ENCODE data around the gene GSTP1.

- no peak for TF ChIP-seq CTCF (IDR thresholded peaks at IDR 0.05)
- TF ChIP-seq POLR2A (IDR thresholded peaks at IDR 0.05) = no peak
Measured at GRCh38 chr11:67616431-67617242, 33.0 kb downstream of the GSTP1 start.

All from testis (tissue), 2 donors.